HepG2 (cell line): Measurements from ENCODE around the gene INO80B. TPM values are rescaled to one million over a fixed set of nuclear protein-coding genes. Genes with fewer than 3 reads are reported as not detected.

Experiments used
- AGO2 ChIP-seq: fragments of 200-400 bp; formaldehyde crosslinking; optimal IDR thresholded peaks from 2 replicates; pipeline ENCODE3; 2017; ENCODE audit warnings: mild to moderate bottlenecking, low read depth, low read length, moderate library complexity
- ARNT2 ChIP-seq: sonication (generic); formaldehyde crosslinking; IDR thresholded peaks from 2 replicates; pipeline ENCODE4 v1.8.0; 2022; ENCODE audit warnings: mild to moderate bottlenecking, low read depth, missing genetic modification reagents, moderate library complexity
- DNMT1 ChIP-seq: sonication (generic); formaldehyde crosslinking; IDR thresholded peaks from 2 replicates; pipeline ENCODE4 v1.5.1; 2020; ENCODE audit warnings: mild to moderate bottlenecking, missing genetic modification reagents
- DNMT3B ChIP-seq: conservative IDR thresholded peaks from 2 replicates; pipeline ENCODE4 v1.6.1; 2016; ENCODE audit warnings: missing biosample characterization, control low read depth
- ESRRA ChIP-seq: sonication (generic); formaldehyde crosslinking; IDR thresholded peaks from 2 replicates; pipeline ENCODE4 v1.5.1; 2020; ENCODE audit warnings: mild to moderate bottlenecking, low read depth, missing genetic modification reagents
- ETV5 ChIP-seq: IDR thresholded peaks from 2 replicates; pipeline ENCODE4 v1.6.1; 2018; ENCODE audit warnings: missing biosample characterization, missing genetic modification reagents, inconsistent platforms, borderline replicate concordance
- GMEB2 ChIP-seq: IDR thresholded peaks from 2 replicates; pipeline ENCODE4 v1.6.1; 2016; ENCODE audit warnings: missing biosample characterization, missing genetic modification reagents, low read depth
- HHEX ChIP-seq: IDR thresholded peaks from 2 replicates; pipeline ENCODE4 v1.6.1; 2016; ENCODE audit warnings: control low read depth
- HOXA3 ChIP-seq: sonication (generic); formaldehyde crosslinking; IDR thresholded peaks from 2 replicates; pipeline ENCODE4 v1.5.0; 2020; ENCODE audit warnings: missing genetic modification reagents
- JUN ChIP-seq: sonication (generic); formaldehyde crosslinking; IDR thresholded peaks from 2 replicates; pipeline ENCODE4 v1.4.0; 2020; ENCODE audit warnings: mild to moderate bottlenecking, missing genetic modification reagents
- MTA3 ChIP-seq: sonication (generic); formaldehyde crosslinking; IDR thresholded peaks from 2 replicates; pipeline ENCODE4 v1.4.0; 2020; ENCODE audit warnings: missing genetic modification reagents
- NFE2 ChIP-seq: sonication (generic); formaldehyde crosslinking; IDR thresholded peaks from 2 replicates; pipeline ENCODE4 v1.4.0; 2020; ENCODE audit warnings: missing genetic modification reagents
- PAF1 ChIP-seq: IDR thresholded peaks from 2 replicates; pipeline ENCODE4 v1.6.1; 2016; ENCODE audit warnings: missing genetic modification reagents, missing compliant biosample characterization
- REPIN1 ChIP-seq: sonication (generic); formaldehyde crosslinking; IDR thresholded peaks from 2 replicates; pipeline ENCODE4 v1.8.0; 2022; ENCODE audit warnings: missing genetic modification reagents, low read depth, mild to moderate bottlenecking, borderline replicate concordance
- TAF15 ChIP-seq: fragments of 200-400 bp; formaldehyde crosslinking; IDR thresholded peaks from one replicate; pipeline ENCODE4 v1.6.1; 2018; ENCODE audit warnings: mild to moderate bottlenecking, low read depth, low read length; ENCODE audit not compliant: poor library complexity, severe bottlenecking
- ZHX1 ChIP-seq: sonication (generic); formaldehyde crosslinking; IDR thresholded peaks from 2 replicates; pipeline ENCODE4 v1.8.1; 2022; ENCODE audit warnings: low read depth, mild to moderate bottlenecking, missing genetic modification reagents
- ZKSCAN5 ChIP-seq: sonication (generic); formaldehyde crosslinking; IDR thresholded peaks from 2 replicates; pipeline ENCODE4 v1.5.1; 2020; ENCODE audit warnings: mild to moderate bottlenecking, missing genetic modification reagents
- ZNF143 ChIP-seq: sonication (generic); formaldehyde crosslinking; IDR thresholded peaks from 2 replicates; pipeline ENCODE4 v1.4.0; 2020; ENCODE audit warnings: missing genetic modification reagents
- ZNF263 ChIP-seq: sonication (generic); formaldehyde crosslinking; IDR thresholded peaks from 2 replicates; pipeline ENCODE4 v1.4.0; 2020; ENCODE audit warnings: missing genetic modification reagents
- ZNF264 ChIP-seq: sonication (generic); formaldehyde crosslinking; IDR thresholded peaks from 2 replicates; pipeline ENCODE4 v1.4.0; 2020; ENCODE audit warnings: missing genetic modification reagents
- ZNF567 ChIP-seq: sonication (generic); formaldehyde crosslinking; IDR thresholded peaks from 2 replicates; pipeline ENCODE4 v1.8.1; 2023; ENCODE audit warnings: mild to moderate bottlenecking, missing genetic modification reagents, borderline replicate concordance
- ZNF605 ChIP-seq: sonication (generic); formaldehyde crosslinking; IDR thresholded peaks from 2 replicates; pipeline ENCODE4 v1.8.0; 2022; ENCODE audit warnings: mild to moderate bottlenecking, missing genetic modification reagents
- ZNF607 ChIP-seq: sonication (generic); formaldehyde crosslinking; IDR thresholded peaks from 2 replicates; pipeline ENCODE4 v1.5.1; 2020; ENCODE audit warnings: missing genetic modification reagents, mild to moderate bottlenecking, borderline replicate concordance
- ZNF660 ChIP-seq: sonication (generic); formaldehyde crosslinking; IDR thresholded peaks from 2 replicates; pipeline ENCODE4 v1.5.1; 2020; ENCODE audit warnings: mild to moderate bottlenecking, low read depth, missing genetic modification reagents, borderline replicate concordance
- ZNF720 ChIP-seq: sonication (generic); formaldehyde crosslinking; IDR thresholded peaks from 2 replicates; pipeline ENCODE4 v1.4.0; 2020; ENCODE audit warnings: missing genetic modification reagents
- polyA plus RNA-seq, 8 experiments: library from polyadenylated mRNA; depleted of rRNA in 3 of 8; stranded (reverse) in 7 of 8; unstranded in 1 of 8; fragments of >200 nt; fragmentation: Illumina TruSeq in 4 of 8; extraction: Trizol in 4 of 8; gene quantifications; 2 replicates each; pipeline versions ENCODE4 v1.2.1 to v1.2.3, GENCODE V29; 2011 to 2016; ENCODE audit warnings: low read depth in 4 of 8, missing spikeins in 1 of 8, mixed read lengths in 1 of 8; ENCODE audit not compliant: insufficient read depth in 1 of 8
- total RNA-seq, 5 experiments: library from RNA; depleted of rRNA; stranded (reverse); fragments of >200 nt; fragmentation: Illumina TruSeq; extraction: Trizol; gene quantifications; 2 replicates each; pipeline ENCODE4 v1.2.3, GENCODE V29; 2016; ENCODE audit warnings: low read depth in 1 of 5

The INO80B gene
- total and polyA plus RNA-seq, 2 of the 13 experiments (the other 11 are each of a cell fraction or from before 2014, with no cell fraction given) = 6.2 to 14.5 TPM

GRCh38 chr2:74429487-74430451 is 25.1 kb upstream of the INO80B start (continued):
- TF ChIP-seq ZHX1 (CRISPR knock-in tag) = peak; percentile 68; the same call in 1 of the 2 replicates
- peak; percentile 37; the same call in 1 of the 2 replicates for TF ChIP-seq ESRRA (CRISPR knock-in tag)
- peak; percentile 63 for TF ChIP-seq ZNF263 (CRISPR knock-in tag)
- no peak for TF ChIP-seq ZNF660 (CRISPR knock-in tag)
- peak; percentile 84 for TF ChIP-seq REPIN1 (CRISPR knock-in tag)
- TF ChIP-seq HOXA3 (CRISPR knock-in tag) = peak; percentile 44; the same call in 1 of the 2 replicates
- TF ChIP-seq DNMT3B = no peak
- peak; percentile 89 for TF ChIP-seq ZNF605 (CRISPR knock-in tag)
- peak; percentile 92; the same call in 1 of the 2 replicates for TF ChIP-seq DNMT1 (CRISPR knock-in tag)
- TF ChIP-seq PAF1 (CRISPR knock-in tag) = no peak
- TF ChIP-seq GMEB2 (CRISPR knock-in tag) = no peak
- no peak for TF ChIP-seq ZNF720
- peak; percentile 48; the same call in 1 of the 2 replicates for TF ChIP-seq HHEX (CRISPR knock-in tag)
- peak; percentile 66 for TF ChIP-seq TAF15
- TF ChIP-seq ETV5 (CRISPR knock-in tag) = peak; percentile 47; the same call in 1 of the 2 replicates
- peak; percentile 66; the same call in 1 of the 2 replicates for TF ChIP-seq JUN (CRISPR knock-in tag)
- peak; percentile 78; the same call in 1 of the 2 replicates for TF ChIP-seq ARNT2
- no peak for TF ChIP-seq ZNF143 (CRISPR knock-in tag)
- no peak for TF ChIP-seq MTA3 (CRISPR knock-in tag)
- TF ChIP-seq ZKSCAN5 (CRISPR knock-in tag) = no peak
- peak; percentile 96 for TF ChIP-seq AGO2
- TF ChIP-seq ZNF607 = no peak
- TF ChIP-seq ZNF567 = peak; percentile 97
- TF ChIP-seq NFE2 (CRISPR knock-in tag) = no peak
- no peak for TF ChIP-seq ZNF264 (CRISPR knock-in tag)
